Hematopoietic multipotent progenitor cell (in vitro differentiated cells): ENCODE results near the gene MAML3. TPM values are rescaled to one million over a fixed set of nuclear protein-coding genes. Genes with fewer than 3 reads are reported as not detected.

Experiments
- DNase-seq, 3 donors: peaks; one replicate each; pipeline ENCODE4 v3.0.0-alpha.2; 2011 to 2015; ENCODE audit warnings: low read depth in 2 of 3, low spot score in 2 of 3
- total RNA-seq: library from RNA; depleted of rRNA; stranded (reverse); fragments of >200 nt; gene quantifications from one replicate; pipeline ENCODE4 v1.2.3, GENCODE V29; 2012

Gene MAML3
- total RNA-seq, 1 donor = 27.2 TPM

DNA sequence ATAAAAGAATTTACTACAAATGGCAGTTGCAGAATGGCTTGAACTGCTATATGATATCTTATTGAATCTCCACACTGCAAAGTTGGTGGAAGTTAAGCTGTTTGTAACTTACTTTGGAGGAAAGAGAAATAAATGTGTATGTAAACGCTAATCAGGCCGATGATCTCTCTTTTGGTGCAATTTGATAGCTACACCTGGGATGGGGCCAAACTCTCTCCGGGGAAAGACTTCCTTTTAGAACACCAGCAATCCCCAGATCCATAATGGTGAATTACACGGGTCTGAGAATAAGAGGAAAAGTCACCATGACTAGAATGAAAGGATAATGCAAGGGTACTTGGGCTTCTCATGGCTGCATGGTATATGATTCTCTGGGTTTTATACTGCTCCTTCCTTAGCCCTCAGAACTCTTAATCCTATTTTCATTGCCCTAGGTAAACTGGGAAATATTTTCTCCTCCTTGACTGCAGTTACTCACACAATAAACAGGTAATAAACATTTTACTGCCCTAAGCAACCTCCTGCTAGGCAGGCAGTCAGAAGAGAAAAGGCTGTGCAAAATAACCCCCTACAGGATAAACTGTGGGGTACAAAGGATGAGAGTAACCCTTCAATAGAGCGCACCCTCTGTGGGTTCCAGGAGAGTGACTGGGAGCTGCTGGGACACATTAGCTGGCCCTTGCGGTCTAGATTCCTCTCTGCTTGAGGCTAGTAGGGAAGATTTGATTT lies 379.1 kb downstream of the MAML3 start:
- DNase-seq = no peak

DNA sequence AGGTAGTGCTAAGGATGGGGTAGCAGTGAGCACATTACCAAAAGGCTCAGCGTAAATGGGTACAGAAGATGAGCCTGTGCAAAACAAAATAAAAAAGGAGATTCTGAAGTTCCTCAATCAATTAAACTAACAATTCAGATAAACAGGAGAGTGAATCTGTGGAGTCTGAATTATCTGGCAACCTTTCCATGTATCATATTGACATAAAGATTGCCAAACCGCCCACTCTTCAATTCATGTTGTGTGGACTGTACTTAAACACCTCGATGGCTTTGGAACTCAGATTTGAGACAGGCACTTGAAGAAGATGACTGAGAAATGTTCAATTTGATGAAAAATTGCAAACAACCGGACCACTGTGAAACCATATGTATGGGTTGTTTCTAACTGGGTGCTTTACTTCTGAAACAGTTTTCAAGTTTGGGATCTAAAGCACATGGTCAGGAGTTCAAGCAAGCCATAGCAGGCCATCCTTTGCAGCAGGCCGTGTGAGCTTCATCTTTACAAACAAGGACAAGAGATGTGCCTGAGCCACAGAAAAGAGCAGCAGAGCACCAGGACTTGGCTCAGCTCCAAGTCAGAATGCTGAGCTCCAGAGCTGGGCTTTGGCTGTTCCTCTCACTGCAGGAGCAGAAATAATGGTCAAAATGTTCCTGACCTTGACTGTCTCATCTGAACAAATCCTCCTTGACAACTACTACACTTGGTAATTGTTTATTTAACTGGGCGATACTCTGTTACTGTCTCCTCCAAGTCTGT lies 380.2 kb downstream of the MAML3 start:
- no peak for DNase-seq

DNA sequence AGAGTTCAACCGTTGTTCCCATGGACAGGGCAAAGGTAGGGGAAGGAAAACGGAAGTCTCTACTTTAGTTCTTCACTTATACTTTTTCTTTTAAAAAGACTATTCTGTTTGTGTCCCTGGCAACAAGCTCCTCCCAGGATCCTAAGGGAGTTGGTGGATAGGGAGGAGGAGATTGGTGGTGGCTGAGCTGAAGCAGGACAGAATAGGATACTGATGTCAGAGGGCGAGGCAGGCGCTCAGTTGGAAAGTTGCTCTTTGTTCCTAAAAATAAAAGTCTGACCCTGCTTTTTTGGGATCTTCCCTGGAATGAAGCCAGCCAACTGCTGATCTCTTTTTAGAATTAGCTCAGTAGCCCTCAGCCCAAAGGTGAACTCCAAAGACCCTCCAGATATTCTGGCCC lies 383.6 kb downstream of the MAML3 start:
- DNase-seq = no peak

DNA sequence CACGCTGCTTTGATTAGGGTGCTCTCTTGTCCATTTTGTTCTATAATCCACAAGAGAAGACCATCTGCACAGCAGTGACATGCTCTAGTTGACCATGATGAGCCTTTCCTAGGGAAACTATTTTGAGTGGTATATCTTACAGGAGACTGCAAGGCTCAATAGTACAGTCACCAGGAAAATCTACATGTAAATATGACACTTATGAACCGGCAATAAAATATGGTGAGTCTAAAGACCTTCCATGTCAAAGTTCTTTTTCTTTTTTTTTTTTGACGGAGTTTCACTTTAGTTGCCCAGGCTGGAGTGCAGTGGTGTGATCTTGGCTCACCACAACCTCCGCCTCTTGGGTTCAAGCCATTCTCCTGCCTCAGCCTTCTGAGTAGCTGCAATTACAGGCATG lies 384.6 kb downstream of the MAML3 start:
- no peak for DNase-seq

GRCh38 chr4:139768896-139769295 lies 385.1 kb downstream of the MAML3 start:
- DNase-seq = no peak

DNA sequence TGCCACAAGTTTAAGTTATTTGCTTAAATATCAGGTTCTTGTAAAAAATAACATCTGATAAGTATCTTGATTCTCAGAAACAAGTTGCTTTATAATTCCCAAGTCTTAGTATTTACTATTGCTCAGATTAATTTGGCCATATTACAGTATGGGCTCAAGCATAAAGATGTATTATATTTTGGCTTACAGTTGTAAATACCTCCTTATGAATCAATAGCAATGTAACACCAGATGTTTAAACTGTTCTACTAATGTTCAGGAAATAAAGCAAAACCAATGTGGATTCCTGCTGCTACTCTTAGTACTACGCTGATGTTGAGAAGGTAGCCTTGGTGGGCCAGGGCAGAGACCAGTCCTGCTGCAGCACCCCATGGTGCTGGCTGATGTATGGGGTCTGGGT lies 385.6 kb downstream of the MAML3 start:
- no peak for DNase-seq

- no peak for DNase-seq
Measured at GRCh38 chr4:139767585-139767984, 386.4 kb downstream of the MAML3 start.

GRCh38 chr4:139767168-139767567 lies 386.8 kb downstream of the MAML3 start:
- no peak for DNase-seq

- no peak for DNase-seq
Measured at GRCh38 chr4:139764686-139765310, 389.2 kb downstream of the MAML3 start.

- DNase-seq = no peak
Measured at GRCh38 chr4:139764182-139764581, 389.8 kb downstream of the MAML3 start.

DNA sequence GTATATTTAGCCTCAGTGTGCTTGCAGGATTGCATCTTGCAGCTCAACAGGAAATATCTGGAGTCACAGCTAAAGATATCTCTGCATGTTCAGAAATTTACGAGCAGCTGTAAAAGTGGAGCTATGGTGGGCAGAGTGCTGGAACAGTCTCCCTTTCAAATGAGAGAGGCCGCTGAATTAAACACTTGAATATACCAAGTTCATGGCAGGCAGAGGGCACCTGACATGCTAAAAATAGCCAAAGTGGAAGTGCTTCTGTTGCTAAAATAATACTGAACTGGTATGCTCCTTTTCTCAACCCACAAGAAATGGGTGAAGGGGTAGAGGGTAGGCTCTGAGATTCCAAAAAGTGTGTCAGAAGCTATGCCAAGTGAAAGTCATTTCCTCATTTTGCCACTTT lies 390.3 kb downstream of the MAML3 start:
- DNase-seq = peak in 2 of 3 donors; percentile 46 to 81

DNA sequence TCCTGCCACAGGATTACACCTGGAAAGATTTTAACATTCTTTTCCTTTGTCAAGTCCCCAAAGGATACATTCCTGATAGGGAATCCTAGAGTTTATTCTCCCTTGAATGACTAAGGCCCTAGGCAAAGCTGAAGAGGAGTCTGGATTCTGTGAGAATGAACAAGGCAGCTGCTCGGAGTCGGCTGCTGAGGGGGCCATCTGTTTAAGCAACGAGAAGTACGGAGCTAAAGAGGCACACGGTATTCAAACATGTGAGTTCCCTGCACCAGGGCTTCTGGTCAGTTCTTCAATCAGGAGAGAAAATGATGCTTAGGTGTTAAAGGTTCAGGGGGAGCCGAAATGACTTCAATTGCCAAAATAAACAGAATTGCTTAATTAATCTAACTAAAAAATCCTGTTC lies 390.8 kb downstream of the MAML3 start:
- no peak for DNase-seq

- no peak for DNase-seq
Measured at GRCh38 chr4:139762720-139763119, 391.3 kb downstream of the MAML3 start.

DNA sequence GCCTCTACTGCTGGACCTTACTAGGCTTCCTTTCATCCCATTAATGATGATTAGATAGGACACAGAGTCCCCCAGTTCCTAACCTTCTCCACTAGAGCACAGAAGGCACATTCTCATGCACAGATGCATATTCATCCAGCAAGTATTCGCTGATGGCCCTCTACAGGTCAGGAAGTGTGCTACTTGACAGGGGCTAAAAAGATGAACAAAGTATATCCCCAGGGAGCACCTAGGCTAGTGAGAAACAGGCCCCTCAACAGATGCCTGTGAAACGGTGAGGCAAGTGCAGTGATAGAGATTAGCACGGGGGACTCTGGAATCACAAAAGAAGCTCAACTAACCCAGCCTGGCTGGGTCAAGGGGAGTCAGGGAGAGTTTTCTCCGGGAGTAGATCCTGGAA lies 392.5 kb downstream of the MAML3 start:
- DNase-seq = peak in 2 of 3 donors; percentile 20 to 57

- DNase-seq = no peak
Measured at GRCh38 chr4:139760567-139760966, 393.4 kb downstream of the MAML3 start.

- no peak for DNase-seq
Measured at GRCh38 chr4:139759097-139759496, 394.9 kb downstream of the MAML3 start.

DNA sequence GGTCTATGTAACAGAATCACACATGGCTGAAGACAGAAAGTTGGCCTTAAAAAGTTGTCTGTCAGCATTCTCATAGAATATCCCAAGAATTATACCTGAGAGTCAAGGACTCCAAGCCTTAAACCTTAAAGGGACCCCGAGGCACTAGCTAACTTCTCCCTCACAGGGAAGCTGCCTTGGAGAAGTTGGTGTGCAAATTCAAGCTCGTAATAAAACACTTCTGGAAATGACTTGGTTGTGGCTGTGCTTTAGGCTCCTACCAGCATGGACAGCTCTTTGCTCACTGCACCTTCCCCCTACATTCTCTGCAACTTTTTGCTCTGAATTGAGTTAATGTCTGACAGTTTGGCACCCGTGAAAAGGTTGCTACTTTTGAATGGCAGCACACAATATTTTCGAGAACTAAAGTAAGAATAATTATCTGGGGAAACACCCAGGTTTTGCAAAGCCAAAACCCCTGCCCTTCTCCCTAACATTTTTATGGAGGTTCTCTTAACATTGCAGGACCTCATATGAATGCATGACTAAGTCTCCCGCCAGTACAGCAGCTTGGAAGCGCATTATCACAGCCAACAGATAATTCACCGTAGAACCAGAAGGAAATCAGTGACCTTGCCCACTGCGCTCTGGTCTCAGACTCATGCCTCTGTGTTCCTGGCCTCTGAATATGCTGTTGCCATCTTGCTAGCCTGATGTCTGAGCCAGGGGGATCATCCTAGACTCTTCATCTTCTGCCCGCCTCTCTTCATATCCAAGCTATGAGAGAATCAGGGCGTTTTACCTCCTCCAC lies 397.4 kb downstream of the MAML3 start:
- no peak for DNase-seq

- DNase-seq = no peak
Measured at GRCh38 chr4:139754938-139755337, 399.0 kb downstream of the MAML3 start.

DNA sequence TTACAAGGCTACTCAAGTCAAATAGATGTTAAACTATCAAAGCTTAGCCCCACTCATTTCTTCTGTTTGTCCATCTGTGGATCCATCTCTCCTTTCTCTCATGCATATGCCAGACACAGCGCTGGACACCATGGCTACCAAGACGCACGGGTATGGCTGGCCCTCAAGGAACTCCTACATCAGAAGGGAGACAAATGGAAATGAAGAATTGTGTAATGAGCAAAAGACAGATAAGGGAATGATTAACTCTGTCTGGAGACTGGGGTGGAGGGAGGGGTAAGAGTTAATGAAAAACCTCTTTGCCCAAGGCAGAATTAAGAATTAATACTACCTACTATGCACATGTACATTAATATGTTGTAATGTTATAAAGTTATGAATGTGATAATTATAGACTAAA lies 400.3 kb downstream of the MAML3 start:
- no peak for DNase-seq

DNA sequence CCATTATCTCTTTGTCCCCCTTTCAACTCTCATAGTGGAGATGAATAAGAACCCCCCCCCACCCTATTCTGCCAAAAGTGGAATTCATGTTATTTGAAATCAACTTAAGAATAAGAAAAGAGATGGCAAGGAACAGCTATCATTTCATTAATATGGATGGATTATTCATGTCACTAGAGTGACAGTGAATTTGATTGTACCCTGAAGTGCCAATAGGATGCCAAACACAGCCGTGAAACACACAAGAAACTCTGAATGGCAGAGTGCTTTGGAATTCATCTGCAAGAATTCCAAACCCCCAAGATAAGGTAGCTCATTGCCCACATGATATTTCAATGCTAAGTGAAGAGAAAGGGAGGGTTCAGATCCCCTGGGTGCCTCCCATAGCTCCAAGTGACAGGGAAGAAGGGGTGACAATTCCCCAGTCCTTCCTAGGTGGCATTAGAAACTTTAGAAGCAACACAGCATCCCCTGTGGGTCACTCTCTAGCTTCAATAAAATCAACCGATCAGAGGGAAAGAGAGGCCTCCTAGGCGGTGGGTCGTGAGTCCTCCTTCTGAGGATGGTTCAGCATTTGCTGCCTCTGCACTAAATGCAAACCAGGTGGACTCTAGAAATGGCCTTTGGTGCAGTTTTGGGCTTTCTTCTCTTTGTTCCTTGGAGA lies 404.0 kb downstream of the MAML3 start:
- DNase-seq = no peak
